Femur (tissue), 1 donor: ENCODE data around the gene CLDN9.

Source experiments
- DNase-seq: peaks from one replicate; pipeline ENCODE4 v3.0.0-alpha.2; 2017

CLDN9 gene

GRCh38 chr16:3000540-3000939 is 12.2 kb upstream of the CLDN9 start:
- DNase-seq, result no peak

DNA sequence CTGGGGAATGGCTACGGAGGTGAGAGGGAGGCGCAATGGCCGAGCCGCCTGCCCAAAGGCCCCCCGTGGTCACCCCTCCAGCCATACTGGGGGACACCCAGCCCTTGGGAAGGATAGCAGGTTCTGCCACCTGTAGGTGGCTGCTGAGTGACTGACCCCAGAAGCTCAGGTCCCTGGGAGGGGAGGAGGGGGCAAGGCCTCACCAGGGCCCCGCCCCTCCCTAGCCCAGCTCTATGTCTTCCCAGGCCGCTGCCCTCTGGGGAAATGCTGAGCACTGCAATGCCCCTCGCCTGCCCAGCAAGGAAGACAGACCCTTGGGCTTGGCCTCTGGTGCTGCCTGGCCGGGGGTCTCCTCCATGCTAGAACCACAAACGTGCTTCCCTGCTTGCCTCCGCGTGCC is 11.4 kb upstream of the CLDN9 start:
- no peak for DNase-seq

DNA sequence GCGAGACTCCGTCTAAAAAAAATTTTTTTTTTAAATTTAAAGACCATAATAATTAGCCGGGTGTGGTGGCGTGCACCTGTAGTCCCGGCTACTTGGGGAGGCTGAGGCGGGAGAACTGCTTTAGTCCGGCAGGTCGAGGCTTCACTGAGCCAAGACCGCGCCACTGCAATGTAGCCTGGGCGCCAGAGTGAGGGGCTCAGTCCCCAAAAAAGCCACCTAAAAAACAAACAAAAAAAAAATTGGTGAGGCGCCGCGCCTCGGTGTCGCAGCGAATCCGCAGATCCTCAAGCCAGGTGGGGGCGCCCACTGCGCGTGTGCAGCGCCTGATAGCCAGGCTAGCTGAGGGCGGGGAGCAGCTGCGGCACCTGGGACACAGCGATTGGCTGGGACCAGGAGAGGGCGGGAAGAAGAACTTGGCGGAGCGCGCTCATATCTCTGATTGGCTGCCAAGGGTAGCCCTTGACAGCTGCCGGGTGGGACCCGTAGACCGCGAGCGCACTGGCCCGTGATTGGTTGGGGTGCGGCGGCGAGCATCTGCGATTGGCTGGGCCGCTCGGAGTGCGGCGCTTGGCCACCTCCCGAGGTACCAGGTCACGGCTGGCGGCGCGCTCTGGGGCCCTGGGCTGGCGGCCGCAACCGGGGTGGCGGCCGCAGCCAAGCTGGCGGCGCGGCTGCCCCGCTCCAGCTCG is 9.0 kb upstream of the CLDN9 start:
- peak; percentile 98 for DNase-seq

GRCh38 chr16:3004319-3004718 is 8.4 kb upstream of the CLDN9 start:
- DNase-seq, result no peak

GRCh38 chr16:3004781-3005284 is 7.9 kb upstream of the CLDN9 start:
- no peak for DNase-seq

DNA sequence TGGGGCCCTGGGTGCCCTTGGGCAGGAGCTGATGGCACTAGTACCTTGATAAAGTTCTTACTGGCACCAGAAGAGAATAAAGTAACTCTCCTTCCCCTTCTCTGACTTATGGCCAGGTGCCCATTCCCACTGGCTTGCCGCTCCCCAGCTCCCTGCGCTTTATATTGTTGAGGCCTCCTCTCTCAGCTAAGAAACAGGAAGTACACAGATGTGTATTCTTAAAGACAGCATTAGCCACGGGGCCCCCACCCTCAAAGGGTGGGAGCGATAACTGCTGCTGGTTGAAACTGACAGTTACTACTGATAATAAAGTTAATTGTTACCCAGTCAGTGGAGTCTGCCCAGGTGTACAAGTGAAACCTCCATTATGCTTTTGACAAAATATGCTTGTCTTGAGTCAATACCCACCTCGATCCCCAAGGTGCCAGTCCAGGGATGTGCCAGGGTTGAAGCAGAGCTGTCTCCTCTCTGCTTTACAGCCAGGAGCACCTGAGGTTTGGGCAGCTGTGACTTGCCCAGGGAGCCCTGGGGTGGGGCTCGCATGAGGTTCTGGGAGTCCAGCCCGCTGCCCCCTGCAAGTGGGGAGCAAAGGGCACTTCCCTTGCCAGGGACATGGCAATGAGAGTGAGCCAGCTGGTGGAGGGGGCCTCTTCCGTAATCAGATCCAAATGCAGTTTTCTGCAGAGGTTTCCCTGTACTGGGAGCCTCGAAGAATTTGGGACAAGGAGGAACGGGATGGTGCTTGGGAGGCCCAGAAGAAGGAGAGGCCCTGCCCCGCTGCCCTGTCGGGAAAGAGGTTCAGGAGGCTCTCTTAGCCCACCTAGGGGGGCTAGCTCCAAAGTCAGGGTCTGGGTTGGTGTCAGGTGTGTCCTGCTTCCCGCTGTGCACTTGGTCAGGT is 5.4 kb upstream of the CLDN9 start:
- no peak for DNase-seq

- no peak for DNase-seq
Measured at GRCh38 chr16:3007957-3008689, 4.6 kb upstream of the CLDN9 start.

DNA sequence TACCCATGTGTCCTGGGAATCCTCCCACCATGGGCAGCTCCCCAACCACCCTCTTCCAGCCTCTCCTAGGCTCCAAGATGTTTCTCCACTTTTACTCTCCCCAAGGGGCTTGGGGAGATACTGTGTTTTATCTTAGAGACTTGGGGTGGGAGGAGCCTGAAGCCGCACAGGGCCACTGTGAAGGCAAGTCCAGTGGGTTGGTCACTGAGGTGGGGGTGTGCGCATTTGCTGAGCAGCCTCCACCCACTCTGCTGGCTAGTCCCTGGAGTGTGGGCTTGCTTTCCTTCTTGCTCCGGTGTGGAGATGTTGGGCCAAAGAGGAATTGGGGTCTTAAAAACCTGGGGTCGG is 4.1 kb upstream of the CLDN9 start:
- DNase-seq, result no peak

GRCh38 chr16:3009568-3010390 is 2.9 kb upstream of the CLDN9 start:
- no peak for DNase-seq

GRCh38 chr16:3010510-3010909 is 2.2 kb upstream of the CLDN9 start:
- no peak for DNase-seq

- no peak for DNase-seq
Measured at GRCh38 chr16:3012246-3012645, 477 bp upstream of the CLDN9 start.

- DNase-seq, result no peak
Measured at GRCh38 chr16:3013491-3013951, 798 bp downstream of the CLDN9 start.

DNA sequence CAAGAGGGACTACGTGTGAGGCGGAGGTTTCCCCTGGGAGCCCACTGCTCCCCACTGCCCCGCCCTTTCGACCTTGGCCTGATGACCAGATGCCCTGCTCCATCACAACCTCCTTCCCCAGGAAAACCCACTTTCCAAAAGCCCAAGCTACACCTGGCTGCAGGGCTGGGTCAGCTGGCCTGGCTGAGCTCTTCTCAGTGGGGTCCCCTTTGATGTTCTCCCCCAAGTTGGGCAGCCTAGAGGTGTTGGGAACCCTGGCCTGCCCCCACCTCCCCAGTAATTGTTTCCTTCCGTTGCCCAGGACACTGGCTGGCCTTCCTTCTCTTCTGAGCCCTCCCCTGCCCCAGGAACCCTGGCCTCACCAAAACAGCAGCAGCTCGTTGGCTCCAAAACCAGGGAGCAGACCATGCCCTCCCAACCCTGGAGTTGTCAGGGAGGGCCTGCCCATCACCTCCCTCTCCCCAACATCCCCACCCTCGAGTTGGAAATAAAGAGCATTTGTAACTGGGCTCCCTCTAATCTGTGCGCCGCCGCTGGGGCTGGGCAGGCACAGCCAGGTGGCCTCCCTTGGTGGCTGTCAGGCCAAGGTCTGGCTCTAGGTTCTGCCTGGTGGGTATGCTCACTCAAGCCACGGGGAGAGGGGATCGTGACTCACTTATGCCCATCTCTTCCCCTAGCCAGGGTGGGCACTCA is 1.4 kb downstream of the CLDN9 start:
- no peak for DNase-seq

- no peak for DNase-seq
Measured at GRCh38 chr16:3014971-3015370, 2.2 kb downstream of the CLDN9 start.

- no peak for DNase-seq
Measured at GRCh38 chr16:3015865-3016521, 3.3 kb downstream of the CLDN9 start.

GRCh38 chr16:3017344-3017743 is 4.6 kb downstream of the CLDN9 start:
- DNase-seq, result no peak

DNA sequence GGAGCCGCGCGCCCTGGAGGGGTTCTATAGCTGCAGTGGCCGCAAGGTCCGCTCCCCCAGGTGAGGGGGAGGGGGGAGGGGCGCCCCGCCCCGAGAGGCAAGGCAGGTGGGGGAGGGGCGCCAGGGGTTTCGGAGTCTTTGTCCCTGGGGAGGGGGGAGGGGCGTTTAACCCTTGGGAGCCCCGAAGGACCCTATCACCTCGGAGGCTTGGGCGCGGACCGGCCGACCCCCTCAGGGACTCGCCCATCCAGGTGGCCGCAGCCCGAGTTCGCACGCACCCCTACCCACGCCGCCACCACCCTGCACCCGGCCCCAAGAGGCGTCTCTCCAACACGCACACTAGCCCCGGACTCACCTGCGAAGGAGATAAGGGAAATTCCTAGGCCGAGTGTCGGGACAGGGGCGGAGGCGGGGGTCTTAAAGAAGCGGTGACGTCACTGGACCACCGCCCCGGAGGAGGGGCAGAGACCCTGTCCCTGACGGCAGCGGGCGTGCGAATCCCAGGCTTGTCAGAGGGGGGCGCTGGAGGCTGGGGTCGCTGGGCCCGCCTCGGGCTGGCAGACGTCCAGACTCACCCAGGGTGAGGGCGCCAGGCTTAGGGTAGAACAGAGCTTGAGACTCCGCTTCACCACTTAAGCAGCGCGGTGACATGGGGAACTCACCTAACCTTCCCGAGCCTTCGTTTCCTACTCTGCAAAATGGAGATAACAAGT is 5.2 kb downstream of the CLDN9 start, which contains the start of gene CLDN6:
Gene CLDN6 (minus strand): TSS at position 390 of the 713 bp plus-strand sequence. CDS start 2,162 bp downstream, outside the sequence.
- DNase-seq, result no peak

DNA sequence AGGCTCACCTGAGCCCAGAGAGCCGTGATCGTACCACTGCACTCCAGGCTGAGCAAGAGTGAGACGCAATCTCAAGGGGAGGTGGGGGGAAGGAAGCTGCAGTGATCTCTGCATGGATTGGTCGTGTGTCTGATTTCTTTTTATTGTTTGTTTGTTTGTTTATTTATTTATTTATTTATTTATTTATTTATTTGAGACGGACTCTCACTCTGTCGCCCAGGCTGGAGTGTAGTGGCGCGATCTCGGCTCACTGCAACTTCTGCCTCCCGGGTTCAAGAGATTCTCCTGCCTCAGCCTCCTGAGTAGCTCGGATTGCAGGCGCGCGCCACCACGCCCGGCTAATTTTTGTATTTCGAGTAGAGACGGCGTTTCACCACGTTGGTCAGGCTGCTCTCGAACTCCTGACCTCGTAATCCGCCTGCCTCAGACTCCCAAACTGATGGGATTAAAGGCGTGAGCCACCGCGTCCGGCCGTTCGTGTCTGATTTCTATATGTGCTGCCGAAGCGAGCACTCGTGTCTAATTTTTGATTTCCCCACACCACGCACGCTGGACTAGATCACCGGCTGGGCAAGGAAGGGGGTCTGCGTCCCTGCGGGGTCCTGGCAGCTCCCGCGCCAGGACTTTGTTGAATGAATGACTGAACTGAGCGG is 7.0 kb downstream of the CLDN9 start:
- no peak for DNase-seq

- DNase-seq, result peak; percentile 87
Measured at GRCh38 chr16:3020247-3020603, 7.5 kb downstream of the CLDN9 start, which contains the start of gene TNFRSF12A. TSS of gene TNFRSF12A (plus strand) at chr16:3020368. CDS start at chr16:3020398, 30 bp downstream.
